Colonic mucosa (tissue), 4 donors: ENCODE results near the gene TPST2. TPM values are rescaled to one million over a fixed set of nuclear protein-coding genes. Genes with fewer than 3 reads are reported as not detected.

ENCODE experiments used
- DNase-seq: peaks from one replicate; pipeline ENCODE4 v3.0.0-alpha.2; 2020
- H3K27ac ChIP-seq: fragments of 200-600 bp; one replicate; pipeline ENCODE4 v1.8.0; 2021
- H3K27me3 ChIP-seq: fragments of 200-600 bp; one replicate; pipeline ENCODE4 v1.8.0; 2021
- H3K36me3 ChIP-seq: fragments of 200-600 bp; one replicate; pipeline ENCODE4 v1.8.0; 2021
- H3K4me1 ChIP-seq: fragments of 200-600 bp; one replicate; pipeline ENCODE4 v1.8.0; 2021; ENCODE audit warnings: mild to moderate bottlenecking
- H3K4me3 ChIP-seq: fragments of 200-600 bp; one replicate; pipeline ENCODE4 v1.8.0; 2021
- H3K9ac ChIP-seq, 2 donors: one replicate each; pipeline ENCODE4 v1.7.0; 2013; ENCODE audit warnings: control low read depth in 2 of 2, low read depth in 2 of 2, low read length in 2 of 2
- H3K9me3 ChIP-seq: fragments of 200-600 bp; one replicate; pipeline ENCODE4 v1.8.0; 2021
- intact Hi-C: fragments of 100-400 bp; cut with DNase I; formaldehyde crosslinking; loops from one replicate; pipeline ENCODE4 v1.14.1; 2022
- total RNA-seq, 2 donors: library from RNA; stranded (reverse); fragmentation: NEBNext Ultra II Directional in 1 of 2; extraction: Animal tissue kit (Norgen Biotek cat#: 25700) in 1 of 2; gene quantifications; one replicate each; pipeline ENCODE4 v1.2.1, GENCODE V29; 2021
- TF ChIP-seq, protein P1 (sequence below): fragments of 200-600 bp; IDR thresholded peaks from one replicate; pipeline ENCODE4 v1.8.0; 2022; ENCODE audit warnings: antibody characterized with exemption, mild to moderate bottlenecking
- donor health status: healthy.
- donor health status: DM: no; HTN: no; CAD: no.
- donor health status: DM: no; HTN: no; CAD: no.

The TPST2 gene
- total RNA-seq, 2 donors from 2014 or later: 13.3 to 19.9 TPM

DNA sequence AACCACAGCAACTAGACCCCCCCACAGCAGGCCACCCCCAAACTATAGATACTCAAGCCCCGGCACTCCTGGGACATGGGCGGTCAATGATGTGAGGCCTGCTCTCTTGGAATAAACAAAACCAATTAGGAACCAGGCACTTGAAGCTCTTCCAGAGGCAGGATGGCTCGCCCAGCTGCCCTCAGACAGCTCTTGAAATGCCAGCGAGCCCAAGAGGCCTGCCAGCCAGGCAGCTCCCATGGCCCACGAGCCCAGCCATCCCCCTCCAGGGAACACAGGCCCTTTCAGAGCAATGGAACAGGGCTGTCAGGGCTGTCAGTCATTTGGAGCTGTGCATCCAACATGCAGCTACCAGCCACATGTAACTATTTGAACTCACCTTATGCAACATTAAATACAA, 43.6 kb downstream of the TPST2 start:
- Histone ChIP-seq H3K36me3 (no peaks in the 10 kb centered on the region), H3K4me3 (no peak overlapping the region), H3K9me3 (no peaks in the 10 kb centered on the region), H3K27ac (no peak overlapping the region), H3K4me1 (no peaks in the 10 kb centered on the region), H3K9ac (no peak overlapping the region), H3K27me3 (no peaks in the 10 kb centered on the region)
- TF ChIP-seq, protein P1, sequence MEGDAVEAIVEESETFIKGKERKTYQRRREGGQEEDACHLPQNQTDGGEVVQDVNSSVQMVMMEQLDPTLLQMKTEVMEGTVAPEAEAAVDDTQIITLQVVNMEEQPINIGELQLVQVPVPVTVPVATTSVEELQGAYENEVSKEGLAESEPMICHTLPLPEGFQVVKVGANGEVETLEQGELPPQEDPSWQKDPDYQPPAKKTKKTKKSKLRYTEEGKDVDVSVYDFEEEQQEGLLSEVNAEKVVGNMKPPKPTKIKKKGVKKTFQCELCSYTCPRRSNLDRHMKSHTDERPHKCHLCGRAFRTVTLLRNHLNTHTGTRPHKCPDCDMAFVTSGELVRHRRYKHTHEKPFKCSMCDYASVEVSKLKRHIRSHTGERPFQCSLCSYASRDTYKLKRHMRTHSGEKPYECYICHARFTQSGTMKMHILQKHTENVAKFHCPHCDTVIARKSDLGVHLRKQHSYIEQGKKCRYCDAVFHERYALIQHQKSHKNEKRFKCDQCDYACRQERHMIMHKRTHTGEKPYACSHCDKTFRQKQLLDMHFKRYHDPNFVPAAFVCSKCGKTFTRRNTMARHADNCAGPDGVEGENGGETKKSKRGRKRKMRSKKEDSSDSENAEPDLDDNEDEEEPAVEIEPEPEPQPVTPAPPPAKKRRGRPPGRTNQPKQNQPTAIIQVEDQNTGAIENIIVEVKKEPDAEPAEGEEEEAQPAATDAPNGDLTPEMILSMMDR: no peak
- intact Hi-C loops: no loop called here
- no peak for DNase-seq

DNA sequence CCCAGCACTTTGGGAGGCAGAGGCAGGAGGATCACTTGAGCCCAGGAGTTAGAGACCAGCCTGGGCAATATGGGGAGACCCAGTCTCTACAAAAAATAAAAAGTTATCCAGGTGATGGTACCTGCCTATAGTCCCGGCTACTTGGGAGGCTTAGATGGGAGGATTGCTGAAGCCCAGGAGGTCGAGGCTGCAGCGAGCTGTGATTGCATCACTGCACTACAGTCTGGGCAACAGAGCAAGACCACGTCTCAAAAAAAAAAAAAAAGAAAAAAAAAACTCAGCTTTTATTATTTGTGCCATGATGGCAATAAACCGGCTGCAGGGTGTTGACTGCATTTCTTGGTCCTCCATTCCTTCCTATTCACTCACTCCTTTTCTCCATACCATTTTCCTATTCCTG, 44.1 kb downstream of the TPST2 start:
- Histone ChIP-seq H3K27ac (no peak overlapping the region), H3K4me1 (no peaks in the 10 kb centered on the region), H3K36me3 (no peaks in the 10 kb centered on the region), H3K9ac (no peak overlapping the region), H3K27me3 (no peaks in the 10 kb centered on the region), H3K4me3 (no peak overlapping the region), H3K9me3 (no peaks in the 10 kb centered on the region)
- DNase-seq: no peak
- TF ChIP-seq, protein P1: no peak
- intact Hi-C loops: no loop called here

DNA sequence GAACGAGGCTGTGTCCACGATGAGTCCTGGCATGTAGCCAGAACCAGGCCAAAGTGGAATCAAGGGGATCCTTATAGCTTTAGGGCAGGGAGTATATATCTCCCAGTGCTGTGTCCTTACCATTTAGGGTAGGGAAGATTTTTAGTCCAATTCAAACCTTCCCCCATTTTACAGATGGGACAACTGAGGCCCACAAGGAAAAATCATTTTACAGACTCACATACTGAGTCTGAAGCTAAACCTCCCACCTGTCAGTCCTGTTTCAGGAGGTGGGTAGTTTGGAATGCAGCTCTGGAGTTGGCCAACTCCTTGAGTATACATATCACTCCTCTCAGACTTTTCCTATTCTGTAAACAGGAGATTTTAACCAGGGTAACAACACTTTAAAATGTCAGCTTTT, 44.5 kb downstream of the TPST2 start:
- H3K27ac ChIP-seq: no peak overlapping the region
- TF ChIP-seq, protein P1: no peak
- DNase-seq: no peak
- no peak overlapping the region for H3K4me3 ChIP-seq
- H3K27me3 ChIP-seq: no peaks in the 10 kb centered on the region
- no peaks in the 10 kb centered on the region for H3K9me3 ChIP-seq
- no peak overlapping the region for H3K9ac ChIP-seq
- intact Hi-C loops: no loop called here
- H3K4me1 ChIP-seq: no peaks in the 10 kb centered on the region
- no peaks in the 10 kb centered on the region for H3K36me3 ChIP-seq

DNA sequence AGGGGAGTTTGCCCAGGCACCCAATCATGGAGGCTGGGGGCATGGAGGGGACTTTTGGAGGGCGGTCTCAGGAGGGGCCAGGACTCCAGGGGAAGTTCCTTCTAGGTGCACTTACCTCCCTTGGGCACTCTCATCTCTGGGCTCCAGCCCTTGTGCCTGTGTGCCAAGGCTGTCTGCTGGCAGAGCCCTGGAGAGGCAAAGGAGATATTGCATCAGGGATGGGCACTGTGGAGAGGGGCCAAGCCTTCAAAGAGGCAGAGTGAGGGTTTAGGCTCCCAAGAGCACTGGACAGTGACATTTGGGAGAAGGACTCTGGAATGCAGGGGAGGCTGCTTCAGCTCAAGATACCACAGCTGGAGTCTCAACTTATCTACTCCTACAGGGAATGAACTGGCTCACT, 45.4 kb downstream of the TPST2 start:
- Histone ChIP-seq H3K9me3 (no peaks in the 10 kb centered on the region), H3K4me3 (no peak overlapping the region), H3K36me3 (no peaks in the 10 kb centered on the region), H3K9ac (no peak overlapping the region), H3K27ac (no peak overlapping the region), H3K27me3 (no peaks in the 10 kb centered on the region), H3K4me1 (no peaks in the 10 kb centered on the region)
- intact Hi-C loops: no loop called here
- TF ChIP-seq, protein P1: no peak
- no peak for DNase-seq

DNA sequence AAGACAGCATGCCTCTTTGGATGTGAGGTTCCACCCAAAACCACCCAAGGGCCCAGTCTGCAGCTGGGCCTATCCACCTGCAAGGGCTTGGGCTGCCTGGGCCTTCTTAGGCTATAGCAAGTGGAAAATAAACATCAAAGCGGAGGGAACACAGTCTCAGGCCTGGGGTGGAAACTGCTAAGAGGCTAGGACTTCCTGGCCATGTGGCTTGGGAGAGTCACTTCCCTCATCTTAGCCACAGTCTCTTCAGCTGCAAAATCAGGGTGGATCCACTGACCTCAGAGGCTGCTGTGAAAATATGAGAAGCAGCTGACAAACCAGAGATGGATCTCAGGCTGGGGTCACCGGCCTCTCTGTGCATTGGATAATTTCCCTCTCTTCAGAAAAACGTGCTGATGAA, 47.1 kb downstream of the TPST2 start:
- TF ChIP-seq, protein P1: no peak
- Histone ChIP-seq H3K27ac (no peak overlapping the region), H3K9me3 (no peaks in the 10 kb centered on the region), H3K4me1 (no peaks in the 10 kb centered on the region), H3K9ac (no peak overlapping the region), H3K36me3 (no peaks in the 10 kb centered on the region), H3K4me3 (no peak overlapping the region), H3K27me3 (no peaks in the 10 kb centered on the region)
- intact Hi-C loops: no loop called here
- DNase-seq: no peak
